Kidney tubule cell (primary cell): ENCODE results near the gene TPRKB.
A peak's percentile ranks its signal among the peaks of the same experiment; 100 is the strongest.
"Not testable (repeated sequence)": the region's sequence is repeated elsewhere in the genome, so short reads cannot be mapped to it uniquely, and the experiment has no call there.

Experiments used
- DNase-seq: peaks from one replicate; pipeline ENCODE4 v3.0.0-alpha.2; 2018; ENCODE audit warnings: low spot score

Gene TPRKB

GRCh38 chr2:73739101-73739500 lies 2.0 kb upstream of the TPRKB start:
- no peak for DNase-seq

GRCh38 chr2:73736378-73736777 lies 767 bp downstream of the TPRKB start:
- DNase-seq, result no peak

GRCh38 chr2:73730810-73731209 lies 6.3 kb downstream of the TPRKB start:
- no peak for DNase-seq

- no peak for DNase-seq
Observed at GRCh38 chr2:73728711-73729110, 8.4 kb downstream of the TPRKB start.

GRCh38 chr2:73728043-73728442 lies 9.1 kb downstream of the TPRKB start:
- no peak for DNase-seq

GRCh38 chr2:73726657-73727056 lies 10.5 kb downstream of the TPRKB start:
- DNase-seq, result not testable (repeated sequence)

GRCh38 chr2:73718851-73719621 lies 18.1 kb downstream of the TPRKB start:
- no peak for DNase-seq

GRCh38 chr2:73718421-73718820 lies 18.7 kb downstream of the TPRKB start:
- DNase-seq, result no peak

- DNase-seq, result not testable (repeated sequence)
Observed at GRCh38 chr2:73717695-73718094, 19.4 kb downstream of the TPRKB start.

GRCh38 chr2:73717251-73717606 lies 19.9 kb downstream of the TPRKB start:
- no peak for DNase-seq

- DNase-seq, result no peak
Observed at GRCh38 chr2:73716543-73717250, 20.4 kb downstream of the TPRKB start.

- DNase-seq, result no peak
Observed at GRCh38 chr2:73714091-73714490, 23.1 kb downstream of the TPRKB start.

- DNase-seq, result no peak
Observed at GRCh38 chr2:73708527-73708926, 28.6 kb downstream of the TPRKB start.

GRCh38 chr2:73707636-73708035 lies 29.5 kb downstream of the TPRKB start:
- DNase-seq, result no peak

- DNase-seq, result no peak
Observed at GRCh38 chr2:73707058-73707457, 30.1 kb downstream of the TPRKB start.

- no peak for DNase-seq
Observed at GRCh38 chr2:73705091-73705490, 32.1 kb downstream of the TPRKB start.

- no peak for DNase-seq
Observed at GRCh38 chr2:73704285-73704684, 32.9 kb downstream of the TPRKB start.

- DNase-seq, result no peak
Observed at GRCh38 chr2:73703675-73704074, 33.5 kb downstream of the TPRKB start.

GRCh38 chr2:73702852-73703493 lies 34.2 kb downstream of the TPRKB start:
- not testable (repeated sequence) for DNase-seq

GRCh38 chr2:73701968-73702665 lies 35.0 kb downstream of the TPRKB start:
- peak; percentile 46 for DNase-seq

- not testable (repeated sequence) for DNase-seq
Observed at GRCh38 chr2:73701448-73701765, 35.7 kb downstream of the TPRKB start.

GRCh38 chr2:73700661-73701447 lies 36.3 kb downstream of the TPRKB start:
- DNase-seq, result no peak
